Mesodermal cell (in vitro differentiated cells): ENCODE data around the gene KRTAP10-1.
"Not testable (repeated sequence)": the region's sequence is repeated elsewhere in the genome, so short reads cannot be mapped to it uniquely, and the experiment has no call there.

ENCODE experiments used
- H3K27ac ChIP-seq: 2 replicates; pipeline ENCODE4 v1.7.0; 2013; ENCODE audit warnings: mild to moderate bottlenecking, low read depth, low read length, moderate library complexity; ENCODE audit not compliant: severe bottlenecking
- H3K36me3 ChIP-seq: 2 replicates; pipeline ENCODE4 v1.7.1; 2013; ENCODE audit warnings: mild to moderate bottlenecking, low read length, moderate library complexity; ENCODE audit not compliant: control insufficient read depth, insufficient read depth
- H3K4me1 ChIP-seq: one replicate; pipeline ENCODE4 v1.7.1; 2013; ENCODE audit warnings: mild to moderate bottlenecking, low read length; ENCODE audit not compliant: insufficient read depth, control insufficient read depth, poor library complexity, severe bottlenecking
- H3K4me3 ChIP-seq: 2 replicates; pipeline ENCODE4 v1.7.0; 2013; ENCODE audit warnings: low read length, control low read depth, mild to moderate bottlenecking; ENCODE audit not compliant: insufficient read depth, poor library complexity, severe bottlenecking; ENCODE audit errors: extremely low read depth
- H3K9me3 ChIP-seq: 2 replicates; pipeline ENCODE4 v1.7.1; 2013; ENCODE audit warnings: mild to moderate bottlenecking, low read length, moderate library complexity; ENCODE audit not compliant: control insufficient read depth
- WGBS, 2 experiments: methylation state at CpG; one replicate each; pipeline ENCODE4 v1.1.5; 2013; ENCODE audit warnings: missing lambda C conversion rate in 2 of 2; ENCODE audit not compliant: insufficient coverage in 2 of 2; 5-methylcytosine and 5-hydroxymethylcytosine counted together

KRTAP10-1 gene

GRCh38 chr21:44578371-44579055, 38.5 kb upstream of the KRTAP10-1 start:
- no peak overlapping the region for H3K27ac ChIP-seq
- 90 to 92% methylated on average over 12 to 15 of the region's 17 CpGs for WGBS, 2 experiments
- peaks cover 8% of the 10 kb centered on the region for H3K9me3 ChIP-seq
- H3K4me3 ChIP-seq: no peak overlapping the region
- no peaks in the 10 kb centered on the region for H3K36me3 ChIP-seq
- H3K4me1 ChIP-seq: no peaks in the 10 kb centered on the region

GRCh38 chr21:44576025-44576420, 36.0 kb upstream of the KRTAP10-1 start:
- 86 to 94% methylated on average over 6 of the region's 10 CpGs for WGBS, 2 experiments
- no peaks in the 10 kb centered on the region for H3K36me3 ChIP-seq
- peaks cover 4% of the 10 kb centered on the region for H3K4me1 ChIP-seq
- no peak overlapping the region for H3K4me3 ChIP-seq
- peaks cover 18% of the 10 kb centered on the region for H3K9me3 ChIP-seq
- no peak overlapping the region for H3K27ac ChIP-seq

GRCh38 chr21:44575307-44576024, 35.5 kb upstream of the KRTAP10-1 start:
- 91 to 96% methylated on average over 19 to 20 of the region's 20 CpGs for WGBS, 2 experiments
- H3K4me3 ChIP-seq: no peak overlapping the region
- no peaks in the 10 kb centered on the region for H3K36me3 ChIP-seq
- H3K27ac ChIP-seq: no peak overlapping the region
- peaks cover 23% of the 10 kb centered on the region for H3K9me3 ChIP-seq
- H3K4me1 ChIP-seq: peaks cover 4% of the 10 kb centered on the region

GRCh38 chr21:44574457-44575306, 34.7 kb upstream of the KRTAP10-1 start:
- H3K4me1 ChIP-seq: peaks cover 4% of the 10 kb centered on the region
- no peaks in the 10 kb centered on the region for H3K36me3 ChIP-seq
- no peak overlapping the region for H3K4me3 ChIP-seq
- 71 to 79% methylated on average over 20 to 21 of the region's 21 CpGs for WGBS, 2 experiments
- H3K9me3 ChIP-seq: peaks cover 27% of the 10 kb centered on the region
- no peak overlapping the region for H3K27ac ChIP-seq

GRCh38 chr21:44573630-44574456, 33.8 kb upstream of the KRTAP10-1 start, which contains the start of gene KRTAP10-4:
KRTAP10-4 (plus strand) TSS chr21:44573729; CDS start chr21:44573759, 30 bp downstream.
- WGBS, 2 experiments: 82 to 84% methylated on average over 2 to 14 of the region's 25 CpGs
- not testable (repeated sequence) for H3K27ac ChIP-seq, H3K4me3 ChIP-seq, H3K36me3 ChIP-seq, H3K4me1 ChIP-seq
- H3K9me3 ChIP-seq: peaks cover 27% of the 10 kb centered on the region

GRCh38 chr21:44572959-44573583, 33.1 kb upstream of the KRTAP10-1 start:
- peaks cover 27% of the 10 kb centered on the region for H3K9me3 ChIP-seq
- H3K4me1 ChIP-seq: peaks cover 4% of the 10 kb centered on the region
- H3K36me3 ChIP-seq: no peaks in the 10 kb centered on the region
- WGBS, 2 experiments: 89 to 92% methylated on average over 15 of the region's 15 CpGs
- no peak overlapping the region for H3K4me3 ChIP-seq
- no peak overlapping the region for H3K27ac ChIP-seq

GRCh38 chr21:44571844-44572782, 32.1 kb upstream of the KRTAP10-1 start:
- Histone ChIP-seq H3K4me1 (peaks cover 4% of the 10 kb centered on the region), H3K9me3 (peaks cover 23% of the 10 kb centered on the region), H3K27ac (no peak overlapping the region), H3K36me3 (no peaks in the 10 kb centered on the region), H3K4me3 (no peak overlapping the region)
- 93 to 94% methylated on average over 29 to 40 of the region's 40 CpGs for WGBS, 2 experiments

- no peak overlapping the region for H3K27ac ChIP-seq
- H3K4me1 ChIP-seq: peaks cover 4% of the 10 kb centered on the region
- WGBS, 2 experiments: 72 to 94% methylated on average over 2 to 4 of the region's 4 CpGs
- H3K36me3 ChIP-seq: no peaks in the 10 kb centered on the region
- peaks cover 19% of the 10 kb centered on the region for H3K9me3 ChIP-seq
- no peak overlapping the region for H3K4me3 ChIP-seq
Observed at GRCh38 chr21:44571296-44571695, 31.3 kb upstream of the KRTAP10-1 start.

- Histone ChIP-seq H3K9me3 (peaks cover 19% of the 10 kb centered on the region), H3K4me1 (peaks cover 4% of the 10 kb centered on the region), H3K4me3 (no peak overlapping the region), H3K36me3 (no peaks in the 10 kb centered on the region), H3K27ac (no peak overlapping the region)
- 90 to 93% methylated on average over 7 to 11 of the region's 12 CpGs for WGBS, 2 experiments
Observed at GRCh38 chr21:44569861-44570517, 30.0 kb upstream of the KRTAP10-1 start.
